KMS-11 (cell line): ENCODE measurements around the gene EPM2AIP1.

Source experiments
- H2AFZ ChIP-seq: fragments of 200-600 bp; sonication (generic); 2 replicates; pipeline ENCODE4 v1.6.1; 2016; ENCODE audit warnings: antibody characterized with exemption, mixed run types, low read depth
- H3K27ac ChIP-seq: fragments of 200-600 bp; sonication (generic); 2 replicates; pipeline ENCODE4 v1.6.1; 2016; ENCODE audit warnings: mild to moderate bottlenecking, mixed run types
- H3K27me3 ChIP-seq: fragments of 200-600 bp; sonication (generic); 2 replicates; pipeline ENCODE4 v1.6.1; 2017; ENCODE audit warnings: mild to moderate bottlenecking, low read depth, mixed run types, moderate library complexity; ENCODE audit not compliant: insufficient read depth
- H3K36me3 ChIP-seq: fragments of 200-600 bp; sonication (generic); 2 replicates; pipeline ENCODE4 v1.6.1; 2017; ENCODE audit warnings: mild to moderate bottlenecking, mixed run types; ENCODE audit not compliant: insufficient read depth
- H3K4me1 ChIP-seq: fragments of 200-600 bp; sonication (generic); 2 replicates; pipeline ENCODE4 v1.6.1; 2016; ENCODE audit warnings: mild to moderate bottlenecking, low read depth, mixed run types; ENCODE audit not compliant: poor library complexity, severe bottlenecking
- H3K4me2 ChIP-seq: fragments of 200-600 bp; sonication (generic); 2 replicates; pipeline ENCODE4 v1.7.0; 2016; ENCODE audit warnings: mild to moderate bottlenecking, mixed run types
- H3K4me3 ChIP-seq: fragments of 200-600 bp; sonication (generic); IDR thresholded peaks from 2 replicates; pipeline ENCODE4 v1.6.1; 2017; ENCODE audit warnings: low read depth, low read length, mixed read lengths; ENCODE audit not compliant: insufficient read depth
- H3K79me2 ChIP-seq: fragments of 200-600 bp; sonication (generic); 2 replicates; pipeline ENCODE4 v1.6.1; 2016; ENCODE audit warnings: low read depth, mixed run types; ENCODE audit not compliant: insufficient read depth
- H3K9ac ChIP-seq: fragments of 200-600 bp; sonication (generic); 2 replicates; pipeline ENCODE4 v1.6.1; 2016; ENCODE audit warnings: mild to moderate bottlenecking, mixed run types
- H4K20me1 ChIP-seq: fragments of 200-600 bp; sonication (generic); 2 replicates; pipeline ENCODE4 v1.6.1; 2016; ENCODE audit warnings: mild to moderate bottlenecking, mixed run types; ENCODE audit not compliant: insufficient read depth
- TF ChIP-seq, protein P1 (sequence below): fragments of 200-600 bp; sonication (generic); conservative IDR thresholded peaks from 2 replicates; pipeline ENCODE4 v1.6.1; 2017; ENCODE audit warnings: low read depth, mild to moderate bottlenecking, antibody characterized with exemption, low read length, moderate library complexity, mixed read lengths

EPM2AIP1 gene

DNA sequence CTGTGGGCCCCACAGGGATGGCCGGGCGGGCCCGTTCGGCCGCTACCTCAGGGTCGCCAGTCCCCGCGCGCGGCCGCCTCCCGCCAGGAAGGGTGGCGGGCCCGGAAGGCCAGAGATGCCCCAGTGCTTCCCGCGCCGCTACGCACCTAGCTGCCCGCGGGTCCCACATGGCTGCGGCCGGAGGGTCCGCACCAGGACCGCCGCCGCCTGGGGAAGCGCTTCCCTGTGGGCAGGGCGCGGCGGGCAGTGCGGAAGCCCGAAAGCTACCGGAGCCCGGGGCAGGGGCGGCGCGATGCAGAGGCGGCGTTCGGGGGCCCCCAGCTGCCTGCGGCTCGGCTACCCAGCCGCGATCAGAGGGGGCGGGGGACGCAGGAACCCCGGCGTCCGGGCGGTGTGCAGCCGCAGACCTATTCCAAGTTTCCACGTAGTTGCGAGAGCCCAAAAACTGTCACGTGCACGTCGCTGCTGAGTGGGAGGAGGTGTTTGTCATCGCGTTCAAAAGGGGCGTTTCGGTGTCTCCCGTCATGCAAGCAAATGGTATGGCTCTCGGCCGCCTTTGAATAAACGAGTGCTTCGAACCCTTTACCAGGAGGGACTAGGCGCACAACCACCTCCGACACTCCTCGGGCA is 48.2 kb downstream of the EPM2AIP1 start, which contains the start of gene TRANK1:
TRANK1 (minus strand) TSS at position 414 of the 630 bp plus-strand sequence; CDS start at position 169, 245 bp downstream.
- Histone ChIP-seq H4K20me1 (no peaks in the 10 kb centered on the region), H3K27me3 (no peaks in the 10 kb centered on the region), H3K4me3 (no peak within 1 kb of the TSS), H3K4me1 (peaks cover 5% of the 10 kb centered on the region), H3K4me2 (no peak within 1 kb of the TSS), H3K36me3 (no peaks in the 10 kb centered on the region), H2AFZ (no peak within 1 kb of the TSS), H3K27ac (no peak within 1 kb of the TSS), H3K79me2 (no peaks in the 10 kb centered on the region), H3K9ac (no peak within 1 kb of the TSS)
- TF ChIP-seq, protein P1, sequence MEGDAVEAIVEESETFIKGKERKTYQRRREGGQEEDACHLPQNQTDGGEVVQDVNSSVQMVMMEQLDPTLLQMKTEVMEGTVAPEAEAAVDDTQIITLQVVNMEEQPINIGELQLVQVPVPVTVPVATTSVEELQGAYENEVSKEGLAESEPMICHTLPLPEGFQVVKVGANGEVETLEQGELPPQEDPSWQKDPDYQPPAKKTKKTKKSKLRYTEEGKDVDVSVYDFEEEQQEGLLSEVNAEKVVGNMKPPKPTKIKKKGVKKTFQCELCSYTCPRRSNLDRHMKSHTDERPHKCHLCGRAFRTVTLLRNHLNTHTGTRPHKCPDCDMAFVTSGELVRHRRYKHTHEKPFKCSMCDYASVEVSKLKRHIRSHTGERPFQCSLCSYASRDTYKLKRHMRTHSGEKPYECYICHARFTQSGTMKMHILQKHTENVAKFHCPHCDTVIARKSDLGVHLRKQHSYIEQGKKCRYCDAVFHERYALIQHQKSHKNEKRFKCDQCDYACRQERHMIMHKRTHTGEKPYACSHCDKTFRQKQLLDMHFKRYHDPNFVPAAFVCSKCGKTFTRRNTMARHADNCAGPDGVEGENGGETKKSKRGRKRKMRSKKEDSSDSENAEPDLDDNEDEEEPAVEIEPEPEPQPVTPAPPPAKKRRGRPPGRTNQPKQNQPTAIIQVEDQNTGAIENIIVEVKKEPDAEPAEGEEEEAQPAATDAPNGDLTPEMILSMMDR: no peak

DNA sequence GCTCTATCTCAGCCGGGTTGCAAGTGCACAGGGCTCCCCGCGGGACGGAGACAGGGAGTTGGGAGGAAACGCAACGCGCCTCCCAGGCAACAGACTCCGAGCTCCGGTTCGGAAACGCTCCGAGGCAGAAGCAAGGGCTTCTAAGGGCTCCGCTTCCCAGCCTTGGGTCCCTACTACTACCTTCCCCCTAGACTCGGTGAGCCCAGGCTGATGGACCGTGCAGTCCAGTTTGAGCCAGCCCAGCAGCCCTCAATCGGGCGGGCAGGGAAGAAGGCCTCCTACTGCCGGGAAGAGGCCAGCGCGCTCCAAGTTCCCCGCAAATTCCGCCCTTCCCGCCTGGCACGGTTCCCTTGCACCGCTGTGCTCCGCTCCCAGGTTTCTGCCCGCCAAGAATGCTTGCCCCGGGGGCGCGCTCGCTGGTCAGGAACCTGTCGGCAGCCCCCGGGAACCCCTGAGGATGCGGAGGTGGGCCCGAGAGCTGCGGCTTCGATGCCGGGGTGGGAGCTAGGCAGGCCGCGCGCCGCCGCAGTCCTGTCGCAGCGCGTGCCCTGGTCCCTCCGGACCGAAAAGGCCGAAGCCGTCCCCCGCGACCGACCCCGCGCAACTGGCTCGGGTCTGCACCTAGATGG is 48.8 kb downstream of the EPM2AIP1 start:
- Histone ChIP-seq H3K4me2 (no peak overlapping the region), H2AFZ (no peak overlapping the region), H3K36me3 (no peaks in the 10 kb centered on the region), H3K27me3 (no peaks in the 10 kb centered on the region), H3K79me2 (no peaks in the 10 kb centered on the region), H3K4me3 (no peak overlapping the region), H3K9ac (no peak overlapping the region), H3K27ac (no peak overlapping the region), H3K4me1 (peaks cover 5% of the 10 kb centered on the region), H4K20me1 (no peaks in the 10 kb centered on the region)
- TF ChIP-seq, protein P1: no peak

DNA sequence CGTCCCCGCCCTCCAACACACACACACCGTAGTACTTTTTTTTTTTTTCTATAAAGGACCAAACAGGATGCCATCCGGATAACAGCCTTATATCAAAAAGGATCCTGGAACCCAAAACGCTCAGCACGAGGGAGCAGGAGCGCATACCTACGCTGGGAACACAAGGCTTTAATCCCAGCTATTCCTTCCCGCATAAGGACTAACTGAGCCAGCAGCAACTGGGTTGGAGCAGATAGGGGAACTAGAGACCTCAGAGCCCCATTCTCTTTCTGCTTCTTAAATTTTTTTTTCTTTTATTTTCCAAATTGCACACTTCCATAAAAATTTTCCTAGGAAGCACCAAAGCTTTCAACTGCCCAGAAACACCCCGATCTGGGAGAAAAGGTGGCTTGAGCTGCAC is 49.3 kb downstream of the EPM2AIP1 start:
- H3K4me1 ChIP-seq: peaks cover 5% of the 10 kb centered on the region
- no peak overlapping the region for H3K9ac ChIP-seq
- TF ChIP-seq, protein P1: no peak
- no peak overlapping the region for H3K4me3 ChIP-seq
- no peak overlapping the region for H3K4me2 ChIP-seq
- H3K36me3 ChIP-seq: no peaks in the 10 kb centered on the region
- H4K20me1 ChIP-seq: no peaks in the 10 kb centered on the region
- H3K27ac ChIP-seq: no peak overlapping the region
- H3K79me2 ChIP-seq: no peaks in the 10 kb centered on the region
- no peak overlapping the region for H2AFZ ChIP-seq
- no peaks in the 10 kb centered on the region for H3K27me3 ChIP-seq

DNA sequence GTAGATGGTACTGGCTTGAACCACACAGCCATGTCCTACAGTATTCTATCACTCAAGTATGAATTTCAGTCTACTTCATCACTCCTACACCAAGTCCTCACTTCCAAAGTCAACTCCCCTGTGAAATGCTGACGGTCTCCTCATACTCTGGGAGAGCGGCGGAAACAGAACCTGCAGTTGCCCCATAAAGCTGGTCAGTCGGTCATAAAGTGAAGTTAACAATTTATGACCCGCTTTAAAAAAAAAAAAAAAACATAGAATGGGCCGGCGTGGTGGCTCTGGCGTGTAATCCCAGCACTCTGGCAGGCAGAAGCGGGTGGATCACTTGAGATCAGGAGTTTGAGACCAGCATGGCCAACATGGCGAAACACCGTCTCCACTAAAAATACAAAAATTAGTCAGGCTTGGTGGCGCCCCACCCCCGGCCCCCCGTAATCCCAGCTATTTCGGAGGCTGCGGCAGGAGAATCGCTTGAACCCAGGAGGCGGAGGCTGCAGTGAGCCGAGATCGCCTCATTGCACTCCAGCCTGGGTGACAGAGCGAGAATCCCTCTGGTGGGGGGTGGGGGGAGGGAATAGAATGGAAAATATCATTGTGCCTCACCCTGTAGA is 50.2 kb downstream of the EPM2AIP1 start:
- TF ChIP-seq, protein P1: no peak
- Histone ChIP-seq H2AFZ (no peak overlapping the region), H3K27ac (no peak overlapping the region), H3K36me3 (no peaks in the 10 kb centered on the region), H3K4me3 (no peak overlapping the region), H3K27me3 (no peaks in the 10 kb centered on the region), H3K4me1 (peaks cover 5% of the 10 kb centered on the region), H3K4me2 (no peak overlapping the region), H3K79me2 (no peaks in the 10 kb centered on the region), H3K9ac (no peak overlapping the region), H4K20me1 (no peaks in the 10 kb centered on the region)
